ENCODE data around the gene SLC4A7.

Gene SLC4A7

GRCh38 chr3:27504749-27505148, 20.6 kb upstream of the SLC4A7 start:
- H3K4me3 Mint-ChIP-seq = no peak overlapping the region
- H3K4me1 Mint-ChIP-seq = no peaks in the 10 kb centered on the region
- no peak for ATAC-seq
- no peaks in the 10 kb centered on the region for H3K36me3 Mint-ChIP-seq (ENCODE audit: low read depth)
- no peaks in the 10 kb centered on the region for H3K9me3 Mint-ChIP-seq
- no peak for DNase-seq
- no peak overlapping the region for H3K27ac Mint-ChIP-seq
- no peaks in the 10 kb centered on the region for H3K27me3 Mint-ChIP-seq

DNA sequence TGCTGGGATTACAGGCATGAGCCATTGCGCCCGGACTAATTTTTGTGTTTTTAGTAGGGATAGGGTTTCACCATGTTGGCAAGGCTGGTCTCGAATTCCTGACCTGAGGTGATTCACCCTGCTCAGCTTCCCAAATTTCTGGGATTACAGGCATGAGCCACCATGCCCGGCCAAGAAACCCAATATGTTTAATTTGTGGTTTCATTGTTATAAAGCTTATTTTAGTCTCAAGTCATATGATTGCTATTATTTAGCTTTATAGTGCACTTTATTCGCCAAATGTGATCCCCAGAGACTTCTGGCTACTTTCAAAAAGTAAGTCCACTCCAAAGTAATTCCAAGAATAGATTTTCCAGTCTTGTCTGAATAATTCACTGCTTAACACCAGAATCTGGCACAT, 19.3 kb upstream of the SLC4A7 start:
- no peak for ATAC-seq
- Mint-ChIP-seq H3K27ac (no peak overlapping the region), H3K27me3 (no peaks in the 10 kb centered on the region), H3K4me3 (no peak overlapping the region), H3K9me3 (no peaks in the 10 kb centered on the region), H3K4me1 (no peaks in the 10 kb centered on the region), H3K36me3 (ENCODE audit: low read depth) (no peaks in the 10 kb centered on the region)
- no peak for DNase-seq

- no peaks in the 10 kb centered on the region for H3K27me3 Mint-ChIP-seq
- H3K27ac Mint-ChIP-seq = no peak overlapping the region
- ATAC-seq (no peak), DNase-seq (no peak)
- no peaks in the 10 kb centered on the region for H3K9me3 Mint-ChIP-seq
- H3K36me3 Mint-ChIP-seq (ENCODE audit: low read depth) = no peaks in the 10 kb centered on the region
- no peak overlapping the region for H3K4me3 Mint-ChIP-seq
- no peaks in the 10 kb centered on the region for H3K4me1 Mint-ChIP-seq
Observed at GRCh38 chr3:27501759-27502158, 17.6 kb upstream of the SLC4A7 start.

- H3K4me3 Mint-ChIP-seq = no peak overlapping the region
- no peaks in the 10 kb centered on the region for H3K36me3 Mint-ChIP-seq (ENCODE audit: low read depth)
- ATAC-seq (no peak), DNase-seq (no peak)
- no peaks in the 10 kb centered on the region for H3K27me3 Mint-ChIP-seq
- no peaks in the 10 kb centered on the region for H3K9me3 Mint-ChIP-seq
- H3K4me1 Mint-ChIP-seq = no peaks in the 10 kb centered on the region
- no peak overlapping the region for H3K27ac Mint-ChIP-seq
Observed at GRCh38 chr3:27500986-27501385, 16.8 kb upstream of the SLC4A7 start.

GRCh38 chr3:27500035-27500434, 15.9 kb upstream of the SLC4A7 start:
- ATAC-seq (no peak), DNase-seq (no peak)
- no peaks in the 10 kb centered on the region for H3K4me1 Mint-ChIP-seq
- no peaks in the 10 kb centered on the region for H3K36me3 Mint-ChIP-seq (ENCODE audit: low read depth)
- no peak overlapping the region for H3K4me3 Mint-ChIP-seq
- H3K27me3 Mint-ChIP-seq = no peaks in the 10 kb centered on the region
- H3K9me3 Mint-ChIP-seq = no peaks in the 10 kb centered on the region
- no peak overlapping the region for H3K27ac Mint-ChIP-seq

- H3K27ac Mint-ChIP-seq = no peak overlapping the region
- no peak for ATAC-seq
- no peaks in the 10 kb centered on the region for H3K27me3 Mint-ChIP-seq
- H3K36me3 Mint-ChIP-seq (ENCODE audit: low read depth) = no peaks in the 10 kb centered on the region
- H3K4me1 Mint-ChIP-seq = no peaks in the 10 kb centered on the region
- DNase-seq = no peak
- no peak overlapping the region for H3K4me3 Mint-ChIP-seq
- no peaks in the 10 kb centered on the region for H3K9me3 Mint-ChIP-seq
Observed at GRCh38 chr3:27494784-27495183, 10.6 kb upstream of the SLC4A7 start.

- ATAC-seq = no peak
- H3K4me1 Mint-ChIP-seq = no peaks in the 10 kb centered on the region
- no peak for DNase-seq
- no peak overlapping the region for H3K27ac Mint-ChIP-seq
- H3K36me3 Mint-ChIP-seq (ENCODE audit: low read depth) = no peaks in the 10 kb centered on the region
- H3K9me3 Mint-ChIP-seq = no peaks in the 10 kb centered on the region
- no peak overlapping the region for H3K4me3 Mint-ChIP-seq
- no peaks in the 10 kb centered on the region for H3K27me3 Mint-ChIP-seq
Observed at GRCh38 chr3:27488821-27489220, 4.6 kb upstream of the SLC4A7 start.

GRCh38 chr3:27487383-27487782, 3.2 kb upstream of the SLC4A7 start:
- H3K4me1 Mint-ChIP-seq = peaks cover 5% of the 10 kb centered on the region
- no peak overlapping the region for H3K4me3 Mint-ChIP-seq
- ATAC-seq (no peak), DNase-seq (no peak)
- H3K9me3 Mint-ChIP-seq = no peaks in the 10 kb centered on the region
- no peak overlapping the region for H3K27ac Mint-ChIP-seq
- H3K27me3 Mint-ChIP-seq = no peaks in the 10 kb centered on the region
- H3K36me3 Mint-ChIP-seq (ENCODE audit: low read depth) = peaks cover 7% of the 10 kb centered on the region

GRCh38 chr3:27486336-27486735, 2.2 kb upstream of the SLC4A7 start:
- no peak for ATAC-seq
- peaks cover 15% of the 10 kb centered on the region for H3K4me1 Mint-ChIP-seq
- no peak for DNase-seq
- no peaks in the 10 kb centered on the region for H3K27me3 Mint-ChIP-seq
- no peak overlapping the region for H3K27ac Mint-ChIP-seq
- no peak overlapping the region for H3K4me3 Mint-ChIP-seq
- no peaks in the 10 kb centered on the region for H3K9me3 Mint-ChIP-seq
- peaks cover 10% of the 10 kb centered on the region for H3K36me3 Mint-ChIP-seq (ENCODE audit: low read depth)

GRCh38 chr3:27485866-27486265, 1.7 kb upstream of the SLC4A7 start:
- Mint-ChIP-seq H3K27ac (no peak overlapping the region), H3K27me3 (no peaks in the 10 kb centered on the region), H3K9me3 (no peaks in the 10 kb centered on the region), H3K4me1 (peaks cover 19% of the 10 kb centered on the region), H3K36me3 (ENCODE audit: low read depth) (peaks cover 15% of the 10 kb centered on the region), H3K4me3 (no peak overlapping the region)
- no peak for DNase-seq
- ATAC-seq = no peak

- Mint-ChIP-seq H3K27ac (peak overlapping the region; percentile 94), H3K4me1 (peaks cover 41% of the 10 kb centered on the region), H3K27me3 (no peaks in the 10 kb centered on the region), H3K36me3 (ENCODE audit: low read depth) (peaks cover 25% of the 10 kb centered on the region), H3K4me3 (peak overlapping the region; percentile 95), H3K9me3 (no peaks in the 10 kb centered on the region)
- ATAC-seq (peak; percentile 7), DNase-seq (peak; percentile 36)
Observed at GRCh38 chr3:27483117-27484014, 818 bp downstream of the SLC4A7 start.

GRCh38 chr3:27479806-27480543, 4.2 kb downstream of the SLC4A7 start:
- H3K27me3 Mint-ChIP-seq = no peaks in the 10 kb centered on the region
- peaks cover 13% of the 10 kb centered on the region for H3K9me3 Mint-ChIP-seq
- peaks cover 55% of the 10 kb centered on the region for H3K4me1 Mint-ChIP-seq
- no peak for DNase-seq
- H3K4me3 Mint-ChIP-seq = peak overlapping the region; percentile 41
- H3K27ac Mint-ChIP-seq = peak overlapping the region; percentile 57
- H3K36me3 Mint-ChIP-seq (ENCODE audit: low read depth) = peaks cover 47% of the 10 kb centered on the region
- ATAC-seq = no peak

- H3K9me3 Mint-ChIP-seq = peaks cover 9% of the 10 kb centered on the region
- peaks cover 29% of the 10 kb centered on the region for H3K4me1 Mint-ChIP-seq
- ATAC-seq = no peak
- H3K4me3 Mint-ChIP-seq = no peak overlapping the region
- H3K36me3 Mint-ChIP-seq (ENCODE audit: low read depth) = peaks cover 20% of the 10 kb centered on the region
- H3K27me3 Mint-ChIP-seq = no peaks in the 10 kb centered on the region
- H3K27ac Mint-ChIP-seq = no peak overlapping the region
- no peak for DNase-seq
Observed at GRCh38 chr3:27471923-27472550, 12.1 kb downstream of the SLC4A7 start.

DNA sequence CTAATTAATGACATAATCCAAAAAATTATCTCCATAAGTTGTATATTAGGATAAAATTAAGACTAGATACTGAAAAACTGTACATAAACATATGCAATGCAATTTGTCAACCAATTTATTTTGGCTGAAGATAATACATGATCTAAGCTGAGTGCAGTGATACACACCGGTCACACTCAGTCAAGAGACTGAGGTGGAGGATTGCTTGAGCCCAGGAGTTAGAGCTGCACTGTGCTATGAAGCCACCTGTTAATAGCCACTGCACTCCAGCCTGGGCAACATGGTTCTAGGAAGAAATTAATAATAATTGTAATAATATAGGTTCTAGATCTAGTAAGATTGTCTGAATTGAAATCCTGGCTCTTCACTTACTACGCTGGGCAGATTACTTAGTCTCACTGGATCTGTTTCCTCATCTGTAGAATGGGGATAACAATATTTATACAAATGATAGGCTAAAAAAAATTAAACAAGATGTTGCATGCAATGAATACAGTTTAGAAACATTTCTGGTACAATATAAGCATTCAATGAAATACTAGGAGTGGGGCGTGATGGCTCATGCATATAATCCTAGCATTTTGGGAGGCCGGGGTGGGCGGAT, 15.8 kb downstream of the SLC4A7 start:
- no peaks in the 10 kb centered on the region for H3K27me3 Mint-ChIP-seq
- no peak overlapping the region for H3K27ac Mint-ChIP-seq
- peaks cover 12% of the 10 kb centered on the region for H3K4me1 Mint-ChIP-seq
- peaks cover 9% of the 10 kb centered on the region for H3K36me3 Mint-ChIP-seq (ENCODE audit: low read depth)
- ATAC-seq (no peak), DNase-seq (no peak)
- no peaks in the 10 kb centered on the region for H3K9me3 Mint-ChIP-seq
- no peak overlapping the region for H3K4me3 Mint-ChIP-seq
